GM19455 (cell line): ENCODE measurements around the gene ALDH16A1.

ENCODE experiments used
- ATAC-seq: cut with Tn5 transposase; IDR thresholded peaks from one replicate; pipeline ENCODE4 v1.9.1; 2021; ENCODE audit not compliant: unreplicated experiment

ALDH16A1 gene

GRCh38 chr19:49423071-49423984 lies 29.7 kb upstream of the ALDH16A1 start, which contains the start of gene PTH2:
Gene PTH2, minus strand, starts transcription at chr19:49423441. Its CDS starts 102 bp downstream, at chr19:49423339.
- no peak for ATAC-seq

- ATAC-seq, result no peak
These were observed 29.1 kb upstream of the ALDH16A1 start for GRCh38 chr19:49423985-49424303.

GRCh38 chr19:49425178-49425577 lies 27.8 kb upstream of the ALDH16A1 start, which contains the start of gene GFY:
Gene GFY, plus strand, starts transcription at chr19:49425388. Its CDS starts 1,043 bp downstream, at chr19:49426431.
- no peak for ATAC-seq

GRCh38 chr19:49425922-49426592 lies 27.0 kb upstream of the ALDH16A1 start:
- ATAC-seq, result no peak

- no peak for ATAC-seq
These were observed 25.7 kb upstream of the ALDH16A1 start for GRCh38 chr19:49427339-49427738.

GRCh38 chr19:49427855-49428546 lies 25.0 kb upstream of the ALDH16A1 start:
- ATAC-seq, result no peak

- ATAC-seq, result no peak
These were observed 24.2 kb upstream of the ALDH16A1 start for GRCh38 chr19:49428547-49429451.

GRCh38 chr19:49430172-49430677 lies 22.8 kb upstream of the ALDH16A1 start:
- no peak for ATAC-seq

- ATAC-seq, result no peak
These were observed 22.2 kb upstream of the ALDH16A1 start for GRCh38 chr19:49430678-49431329.

GRCh38 chr19:49431330-49431749 lies 21.7 kb upstream of the ALDH16A1 start:
- no peak for ATAC-seq

GRCh38 chr19:49432141-49433073 lies 20.6 kb upstream of the ALDH16A1 start:
- no peak for ATAC-seq

- no peak for ATAC-seq
These were observed 19.7 kb upstream of the ALDH16A1 start for GRCh38 chr19:49433240-49433901.

- no peak for ATAC-seq
These were observed 18.0 kb upstream of the ALDH16A1 start for GRCh38 chr19:49434907-49435583.

GRCh38 chr19:49435670-49436069 lies 17.4 kb upstream of the ALDH16A1 start:
- no peak for ATAC-seq

GRCh38 chr19:49436381-49437017 lies 16.5 kb upstream of the ALDH16A1 start:
- ATAC-seq, result no peak

GRCh38 chr19:49437231-49437630 lies 15.8 kb upstream of the ALDH16A1 start:
- no peak for ATAC-seq

GRCh38 chr19:49438261-49438660 lies 14.8 kb upstream of the ALDH16A1 start:
- no peak for ATAC-seq
